AG10803 (cell line): Measurements from ENCODE around the gene REEP1.

Experiments used
- DNase-seq: peaks from one replicate; pipeline ENCODE4 v3.0.0; 2010; ENCODE audit warnings: low read depth
- H3K4me3 ChIP-seq: 2 replicates; pipeline ENCODE4 v1.5.1; 2011; ENCODE audit warnings: mild to moderate bottlenecking, low read length, control low read depth
- CTCF ChIP-seq: conservative IDR thresholded peaks from 2 replicates; pipeline ENCODE4 v1.5.1; 2011; ENCODE audit warnings: mild to moderate bottlenecking, low read length, control low read depth, inconsistent platforms

REEP1 gene

DNA sequence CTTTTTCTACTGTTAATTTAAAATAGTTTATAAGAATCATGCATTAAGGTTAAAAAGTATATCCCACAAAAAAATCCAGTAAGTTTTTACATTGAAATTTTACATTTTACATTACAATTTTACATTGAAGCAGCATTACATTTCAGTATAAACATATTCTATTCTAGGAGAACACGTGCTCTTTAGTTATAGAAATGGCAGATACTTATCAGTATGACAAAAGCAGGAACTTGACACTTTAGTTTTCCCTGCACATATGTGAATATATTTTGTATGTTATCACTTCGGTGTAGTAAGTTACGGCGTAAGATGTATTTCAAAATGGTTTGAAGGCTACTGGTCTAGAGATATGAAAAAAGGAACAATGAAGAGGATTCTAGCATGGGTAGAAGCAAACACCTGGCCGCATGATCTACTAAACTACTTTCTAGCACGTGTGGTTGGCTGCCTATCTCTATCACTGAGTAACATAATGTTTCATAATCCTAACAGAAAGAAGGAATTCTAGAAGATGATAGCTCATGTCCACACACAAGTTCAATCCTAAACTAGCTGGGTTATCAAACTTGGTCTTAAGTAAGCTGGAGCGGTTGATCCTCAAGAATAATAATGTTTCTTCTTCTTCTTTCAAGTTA lies 147.5 kb downstream of the REEP1 start:
- TF ChIP-seq CTCF, result no peak
- no peak overlapping the region for H3K4me3 ChIP-seq
- DNase-seq, result no peak

GRCh38 chr2:86186431-86186830 lies 151.0 kb downstream of the REEP1 start:
- no peak overlapping the region for H3K4me3 ChIP-seq
- no peak for TF ChIP-seq CTCF
- no peak for DNase-seq

DNA sequence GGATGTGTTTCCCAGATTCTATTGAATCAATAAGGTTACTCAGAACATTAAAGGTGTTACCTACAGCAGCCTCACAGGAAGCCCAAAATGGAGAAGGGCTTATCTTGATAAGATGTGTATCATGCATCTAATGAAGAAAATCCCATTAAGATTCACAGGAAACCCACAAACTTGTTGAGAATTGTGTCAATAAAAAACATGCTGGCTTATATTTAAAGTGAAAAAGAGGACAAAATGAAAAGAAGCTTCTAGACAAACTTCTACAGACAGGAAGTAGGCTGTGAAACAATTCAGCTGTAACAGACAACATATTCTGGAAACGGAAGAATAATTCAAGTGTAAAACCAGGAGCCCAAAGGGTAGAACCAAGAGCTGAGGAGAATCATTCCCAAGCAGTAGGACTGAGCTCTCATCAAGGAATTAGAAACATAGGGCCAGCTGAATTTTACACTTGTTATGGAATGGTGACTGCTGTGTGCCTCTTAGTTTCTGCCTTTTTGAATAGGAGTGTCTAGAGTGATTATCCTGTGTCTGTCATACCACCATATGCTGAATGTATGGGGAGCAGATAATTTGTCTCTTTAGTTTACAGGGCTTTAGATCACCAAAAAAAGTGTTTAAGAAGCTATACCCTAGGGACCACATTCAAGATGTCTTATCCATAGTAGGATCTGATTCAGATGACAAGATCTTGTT lies 151.8 kb downstream of the REEP1 start:
- no peak overlapping the region for H3K4me3 ChIP-seq
- no peak for TF ChIP-seq CTCF
- no peak for DNase-seq

DNA sequence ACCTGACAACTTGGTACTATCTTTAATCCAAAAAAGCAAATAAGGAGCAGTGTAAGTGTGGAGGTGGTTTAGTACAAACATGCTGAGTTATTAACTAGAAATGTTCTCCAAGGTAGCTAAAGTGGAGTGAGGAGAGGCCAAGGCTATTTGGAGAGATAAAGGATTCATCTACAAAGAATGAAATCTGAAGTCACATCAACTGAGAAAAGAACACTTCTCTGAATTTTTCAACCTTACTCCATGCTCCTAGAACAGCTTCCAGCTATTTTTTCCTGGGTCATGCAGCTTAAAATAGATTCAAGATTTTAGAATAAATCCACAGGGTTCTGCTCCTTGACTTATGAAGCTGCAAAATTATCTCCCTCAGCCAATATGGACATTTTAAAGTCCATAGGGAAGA lies 160.8 kb downstream of the REEP1 start:
- no peak for DNase-seq
- no peak for TF ChIP-seq CTCF

GRCh38 chr2:86175828-86176227 lies 161.6 kb downstream of the REEP1 start:
- TF ChIP-seq CTCF, result no peak
- no peak for DNase-seq
- no peak overlapping the region for H3K4me3 ChIP-seq

More for the DNA sequence above, 160.8 kb downstream of the REEP1 start:
- no peak overlapping the region for H3K4me3 ChIP-seq

- TF ChIP-seq CTCF, result no peak
- no peak overlapping the region for H3K4me3 ChIP-seq
- no peak for DNase-seq
Measured at GRCh38 chr2:86174445-86174844, 163.0 kb downstream of the REEP1 start.

GRCh38 chr2:86172610-86173009 lies 164.8 kb downstream of the REEP1 start:
- DNase-seq, result no peak
- no peak for TF ChIP-seq CTCF
- H3K4me3 ChIP-seq, result no peak overlapping the region
